NCI-H1930 (cell line): ENCODE results near the gene MAGI3.
"Not testable (repeated sequence)": the region's sequence is repeated elsewhere in the genome, so short reads cannot be mapped to it uniquely, and the experiment has no call there.

ENCODE experiments used
- DNase-seq, 2 experiments: peaks; one replicate each; lab custom pipeline; 2025; lab: John Stamatoyannopoulos, UW

Gene MAGI3

GRCh38 chr1:113515498-113515897 lies 125.2 kb downstream of the MAGI3 start:
- no peak for DNase-seq

GRCh38 chr1:113517346-113517745 lies 127.0 kb downstream of the MAGI3 start:
- no peak for DNase-seq

- no peak for DNase-seq
Observed at GRCh38 chr1:113517983-113518382, 127.7 kb downstream of the MAGI3 start.

GRCh38 chr1:113519556-113519955 lies 129.2 kb downstream of the MAGI3 start:
- DNase-seq, result no peak

GRCh38 chr1:113530021-113530420 lies 139.7 kb downstream of the MAGI3 start:
- DNase-seq, result no peak

- no peak for DNase-seq
Observed at GRCh38 chr1:113531321-113531720, 141.0 kb downstream of the MAGI3 start.

- DNase-seq, result no peak
Observed at GRCh38 chr1:113533061-113533460, 142.7 kb downstream of the MAGI3 start.

- DNase-seq, result no peak
Observed at GRCh38 chr1:113534130-113534817, 144.0 kb downstream of the MAGI3 start.

GRCh38 chr1:113534875-113535274 lies 144.6 kb downstream of the MAGI3 start:
- no peak for DNase-seq

- no peak for DNase-seq
Observed at GRCh38 chr1:113536182-113536780, 146.0 kb downstream of the MAGI3 start.

- no peak for DNase-seq
Observed at GRCh38 chr1:113538225-113538624, 147.9 kb downstream of the MAGI3 start.

GRCh38 chr1:113540335-113540734 lies 150.0 kb downstream of the MAGI3 start:
- DNase-seq, result no peak

- DNase-seq, result no peak
Observed at GRCh38 chr1:113541106-113541505, 150.8 kb downstream of the MAGI3 start.

- no peak for DNase-seq
Observed at GRCh38 chr1:113542221-113542701, 151.9 kb downstream of the MAGI3 start.

GRCh38 chr1:113543110-113543509 lies 152.8 kb downstream of the MAGI3 start:
- no peak for DNase-seq

GRCh38 chr1:113545210-113545609 lies 154.9 kb downstream of the MAGI3 start:
- no peak for DNase-seq

- no peak for DNase-seq
Observed at GRCh38 chr1:113545626-113546025, 155.3 kb downstream of the MAGI3 start.

GRCh38 chr1:113551728-113552127 lies 161.4 kb downstream of the MAGI3 start:
- no peak for DNase-seq

- no peak for DNase-seq
Observed at GRCh38 chr1:113552244-113552643, 161.9 kb downstream of the MAGI3 start.

GRCh38 chr1:113557187-113557586 lies 166.9 kb downstream of the MAGI3 start:
- no peak for DNase-seq

GRCh38 chr1:113565621-113566020 lies 175.3 kb downstream of the MAGI3 start:
- no peak for DNase-seq

- no peak for DNase-seq
Observed at GRCh38 chr1:113567427-113567826, 177.1 kb downstream of the MAGI3 start.

GRCh38 chr1:113575744-113576260 lies 185.5 kb downstream of the MAGI3 start:
- not testable (repeated sequence) for DNase-seq

- no peak for DNase-seq
Observed at GRCh38 chr1:113576271-113576670, 186.0 kb downstream of the MAGI3 start.
